HG02763 (cell line): ENCODE data around the gene NUP205.
"Not testable (repeated sequence)": the region's sequence is repeated elsewhere in the genome, so short reads cannot be mapped to it uniquely, and the experiment has no call there.

Source experiments
- ATAC-seq: cut with Tn5 transposase; IDR thresholded peaks from one replicate; pipeline ENCODE4 v1.9.1; 2021; ENCODE audit warnings: mild to moderate bottlenecking, moderate library complexity; ENCODE audit not compliant: unreplicated experiment

NUP205 gene

DNA sequence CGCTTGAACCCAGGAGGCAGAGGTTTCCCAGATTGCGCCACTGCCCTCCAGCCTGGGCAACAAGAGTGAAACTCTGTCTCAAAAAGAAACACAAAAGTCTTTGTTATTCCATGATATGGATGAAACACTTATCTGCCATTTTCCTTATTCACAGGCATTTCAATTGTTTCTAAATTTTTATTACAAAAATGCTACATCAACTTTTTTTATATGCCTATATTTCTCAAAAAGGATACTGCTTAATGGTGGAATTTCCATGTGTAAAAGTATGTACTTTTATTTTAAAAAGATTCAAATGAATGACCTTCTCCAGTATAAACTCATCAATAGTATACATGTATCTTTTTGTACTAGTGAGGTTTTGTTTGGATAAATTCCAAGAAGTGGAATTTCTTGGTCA lies 62.7 kb downstream of the NUP205 start:
- no peak for ATAC-seq

DNA sequence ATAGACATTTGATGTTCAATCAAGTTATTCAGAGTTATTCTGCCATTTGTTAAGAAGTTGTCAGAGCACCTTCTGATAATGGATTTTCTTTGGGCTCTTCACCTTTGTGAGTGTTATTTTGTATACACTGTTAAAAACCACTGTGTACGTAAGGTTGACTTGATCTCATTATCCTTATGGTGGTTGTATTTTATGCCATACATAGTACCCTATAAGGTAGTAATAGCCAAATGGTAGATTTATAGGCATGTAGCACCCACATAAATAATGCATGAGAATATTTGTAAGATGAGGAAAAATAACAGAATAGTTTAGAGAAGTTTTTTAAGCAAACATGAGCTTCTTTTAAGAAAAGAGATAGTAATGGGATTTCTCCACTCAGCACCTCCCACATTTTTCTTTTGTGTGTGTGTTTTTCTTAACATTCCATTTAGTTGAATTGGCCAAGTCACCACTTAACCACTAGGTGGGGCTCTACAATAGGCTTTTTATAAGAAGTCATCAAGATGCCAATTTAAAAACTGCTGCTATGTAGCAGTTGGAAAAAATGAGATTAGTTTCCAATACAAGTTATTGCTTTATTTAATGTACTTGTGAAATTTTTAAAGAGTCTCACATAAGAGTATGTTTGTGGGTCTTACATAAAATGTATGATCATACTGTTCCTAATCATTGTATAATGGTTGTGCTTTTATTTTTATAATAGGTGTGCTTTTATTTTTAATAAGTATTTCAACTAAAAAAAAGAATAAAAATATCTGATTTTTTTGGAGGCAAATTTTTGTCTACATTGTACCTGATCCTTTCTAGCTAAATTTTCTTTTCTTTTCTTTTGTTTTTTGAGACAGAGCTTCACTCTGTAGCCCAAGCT lies 63.5 kb downstream of the NUP205 start:
- ATAC-seq: no peak

GRCh38 chr7:135634191-135634878 lies 76.6 kb downstream of the NUP205 start:
- no peak for ATAC-seq

GRCh38 chr7:135639690-135640089 lies 82.0 kb downstream of the NUP205 start:
- not testable (repeated sequence) for ATAC-seq

- no peak for ATAC-seq
Measured at GRCh38 chr7:135644154-135644553, 86.4 kb downstream of the NUP205 start.

- no peak for ATAC-seq
Measured at GRCh38 chr7:135644729-135645128, 87.0 kb downstream of the NUP205 start.

DNA sequence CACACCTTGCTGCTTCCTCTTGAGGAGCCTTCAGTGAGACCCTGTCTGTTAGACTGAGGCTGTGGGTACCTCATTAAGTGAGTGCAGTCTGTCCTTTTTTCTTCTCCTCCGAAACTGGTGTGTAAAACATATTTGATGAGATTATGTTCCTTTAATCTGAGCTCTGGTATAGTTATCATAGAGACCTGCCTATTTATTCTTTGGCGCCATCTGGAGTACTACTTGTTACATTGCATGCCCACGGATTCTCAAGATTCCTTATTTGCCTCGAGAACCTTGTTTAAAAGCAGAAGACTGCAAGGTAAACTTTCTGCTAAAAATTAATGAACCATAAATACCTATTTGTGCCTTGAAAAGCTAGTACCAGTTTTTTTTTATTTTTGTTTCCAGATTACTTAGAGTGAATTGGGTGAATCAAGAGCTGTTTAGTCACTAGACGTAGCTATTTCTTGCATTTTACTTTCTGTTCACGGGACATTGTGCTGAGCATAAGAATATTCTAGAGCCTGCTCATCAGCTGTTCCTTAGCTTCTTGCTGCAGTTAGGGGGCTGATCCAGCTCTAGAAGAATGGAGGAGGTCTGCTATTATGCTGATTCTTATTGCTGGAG lies 87.7 kb downstream of the NUP205 start:
- ATAC-seq: no peak

DNA sequence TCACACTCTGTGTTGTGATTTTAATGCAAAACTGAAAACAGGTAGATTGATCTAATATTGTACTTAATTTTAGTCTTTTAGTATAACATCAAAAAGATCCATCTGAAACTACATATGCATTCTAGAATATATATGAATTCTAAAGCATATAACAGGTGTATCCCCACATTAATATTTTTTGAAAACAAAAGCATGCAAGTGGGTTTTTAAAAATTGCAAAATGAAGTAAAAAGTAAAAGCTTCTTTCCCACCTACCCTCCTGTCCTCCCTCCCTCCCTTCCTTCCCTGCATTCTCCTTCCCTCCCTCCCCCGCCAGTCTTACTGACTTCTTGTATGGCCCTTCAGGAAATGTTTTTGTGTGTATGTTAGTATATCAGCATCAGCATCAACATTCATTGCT lies 90.0 kb downstream of the NUP205 start:
- ATAC-seq: no peak

GRCh38 chr7:135648235-135648634 lies 90.5 kb downstream of the NUP205 start:
- ATAC-seq: no peak

- ATAC-seq: no peak
Measured at GRCh38 chr7:135650831-135651573, 93.3 kb downstream of the NUP205 start.

- no peak for ATAC-seq
Measured at GRCh38 chr7:135653340-135654080, 95.8 kb downstream of the NUP205 start.

- ATAC-seq: no peak
Measured at GRCh38 chr7:135658564-135658963, 100.8 kb downstream of the NUP205 start.

- ATAC-seq: no peak
Measured at GRCh38 chr7:135659159-135659846, 101.6 kb downstream of the NUP205 start.

GRCh38 chr7:135661311-135662122 lies 103.8 kb downstream of the NUP205 start:
- no peak for ATAC-seq

- no peak for ATAC-seq
Measured at GRCh38 chr7:135662123-135662372, 104.3 kb downstream of the NUP205 start.

DNA sequence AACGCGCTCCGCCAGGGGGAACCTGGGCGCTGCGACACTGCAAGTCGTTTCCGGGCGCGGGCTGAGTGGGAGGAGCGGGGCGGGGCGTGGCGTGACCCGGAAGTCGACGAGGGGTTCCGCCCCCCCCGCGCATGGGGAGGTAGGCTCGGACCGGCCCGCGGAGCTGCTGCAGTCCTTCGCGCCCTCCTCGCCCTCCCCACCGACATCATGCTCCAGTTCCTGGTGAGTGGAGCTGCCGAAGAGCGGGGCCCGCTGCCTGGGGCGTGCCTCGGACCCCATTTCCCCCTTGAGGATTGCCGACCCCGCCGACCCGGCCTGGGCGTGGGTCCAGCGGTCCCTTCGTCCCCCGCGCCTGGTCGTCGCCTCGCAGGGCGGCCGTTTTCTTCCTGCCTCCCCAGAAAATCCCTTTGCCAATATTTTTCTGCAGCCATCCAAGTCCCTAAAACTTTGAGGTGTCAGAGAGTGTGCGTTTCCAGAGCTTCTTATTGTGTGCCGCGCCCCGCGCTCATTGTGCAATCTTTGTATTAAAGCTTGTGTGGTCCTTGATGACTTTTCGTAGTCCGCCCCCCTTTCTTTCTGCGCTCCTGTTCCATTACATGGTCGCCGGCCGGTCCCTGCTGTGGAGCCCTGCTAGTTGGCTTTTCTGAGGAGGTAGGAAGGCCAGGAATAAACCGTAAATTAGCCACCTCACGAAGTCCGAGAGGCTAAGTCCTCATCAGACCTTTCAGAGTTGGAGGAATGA lies 104.8 kb downstream of the NUP205 start, which contains the start of gene STMP1:
Gene STMP1 (plus strand): TSS at position 142 of the 742 bp plus-strand sequence.
- ATAC-seq: peak; percentile 95

DNA sequence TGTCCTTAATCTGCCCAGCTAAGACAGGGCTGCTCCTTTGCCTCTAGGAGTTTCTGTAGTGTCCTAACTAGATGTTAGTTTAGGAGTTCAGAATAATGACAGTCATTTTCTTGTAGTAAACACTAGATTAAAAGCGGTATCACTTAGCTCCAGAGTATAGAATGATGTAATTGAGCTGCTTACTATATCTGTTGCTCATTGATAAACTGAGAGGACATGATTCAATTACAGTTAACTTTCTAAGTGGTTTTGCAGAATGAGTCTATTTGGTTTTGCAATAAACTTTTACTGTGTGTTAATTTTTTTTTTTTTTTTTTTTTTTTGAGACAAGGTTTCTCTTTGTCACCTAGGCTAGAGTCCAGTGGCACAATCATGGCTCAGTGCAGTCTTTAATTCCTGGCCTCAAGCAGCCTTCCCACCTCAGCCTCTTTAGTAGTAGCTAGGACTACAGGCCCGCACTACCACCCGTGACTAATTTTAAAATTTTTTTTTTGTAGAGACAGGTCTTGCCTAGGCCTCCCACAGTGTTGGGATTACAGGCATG lies 106.4 kb downstream of the NUP205 start:
- no peak for ATAC-seq

DNA sequence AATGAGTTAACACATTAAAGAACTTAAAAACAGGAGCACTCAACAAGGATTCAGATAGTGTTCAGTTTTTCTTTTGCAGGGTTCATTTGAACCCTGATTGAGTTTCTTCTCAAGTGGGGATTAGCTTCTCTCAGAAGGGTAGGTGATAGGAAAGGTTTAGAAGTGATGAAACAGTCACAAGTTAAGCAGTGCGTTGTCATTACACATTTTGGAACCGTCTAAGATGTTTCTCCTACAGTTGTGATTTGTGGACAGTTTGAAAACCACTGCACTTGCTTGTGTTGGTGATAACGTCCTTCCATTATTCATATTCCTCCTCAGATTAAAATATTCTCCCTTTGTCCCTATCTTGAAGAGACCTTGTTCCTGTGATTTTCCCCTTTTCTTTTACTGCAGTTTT lies 107.3 kb downstream of the NUP205 start:
- ATAC-seq: no peak
